Keratinocyte (primary cell): ENCODE data around the gene CRLF3. TPM values are rescaled to one million over a fixed set of nuclear protein-coding genes. Genes with fewer than 3 reads are reported as not detected.

Source experiments
- DNase-seq: peaks from one replicate; pipeline ENCODE4 v3.0.0-alpha.2; 2011; ENCODE audit warnings: low read depth, missing footprints, low spot score
- FAIRE-seq: peaks from 2 replicates; lab custom pipeline; 2011; peaks lifted over from hg19 to GRCh38; lab: Jason Lieb, UNC
- H2AFZ ChIP-seq: 2 replicates; pipeline ENCODE4 v1.6.0; 2012; ENCODE audit warnings: low read length, control low read depth, inconsistent platforms; ENCODE audit not compliant: control insufficient read depth
- H3K27ac ChIP-seq: 2 replicates; pipeline ENCODE4 v1.5.1; 2011; ENCODE audit warnings: low read length; ENCODE audit not compliant: control insufficient read depth, insufficient read depth
- H3K27me3 ChIP-seq: 3 replicates; pipeline ENCODE4 v1.6.0; 2011; ENCODE audit warnings: low read length; ENCODE audit not compliant: control insufficient read depth, insufficient read depth; ENCODE audit errors: extremely low read depth
- H3K36me3 ChIP-seq, 2 experiments: 2 replicates in 1 of 2; 3 replicates in 1 of 2; pipeline ENCODE4 v1.5.1; 2011; ENCODE audit warnings: low read length in 2 of 2, mild to moderate bottlenecking in 1 of 2; ENCODE audit not compliant: control insufficient read depth in 2 of 2, insufficient read depth in 2 of 2; ENCODE audit errors: extremely low read depth in 1 of 2
- H3K4me1 ChIP-seq: 3 replicates; pipeline ENCODE4 v1.5.1; 2011; ENCODE audit warnings: low read length; ENCODE audit not compliant: control insufficient read depth, insufficient read depth; ENCODE audit errors: extremely low read depth
- H3K4me2 ChIP-seq: 3 replicates; pipeline ENCODE4 v1.6.0; 2011; ENCODE audit warnings: low read depth, low read length; ENCODE audit not compliant: control insufficient read depth, insufficient read depth; ENCODE audit errors: extremely low read depth
- H3K4me3 ChIP-seq, 3 experiments: fragments of 200-600 bp in 1 of 3; sonication (generic) in 1 of 3; 2 replicates in 2 of 3; 3 replicates in 1 of 3; pipeline ENCODE4 v1.5.1; 2011 to 2016; ENCODE audit warnings: low read length in 3 of 3, mild to moderate bottlenecking in 3 of 3, control low read depth in 2 of 3, inconsistent platforms in 1 of 3, low read depth in 1 of 3, mixed read lengths in 1 of 3, mixed run types in 1 of 3, moderate library complexity in 1 of 3; ENCODE audit not compliant: control insufficient read depth in 2 of 3, insufficient read depth in 2 of 3; ENCODE audit errors: extremely low read depth in 1 of 3
- H3K79me2 ChIP-seq: 2 replicates; pipeline ENCODE4 v1.6.0; 2012; ENCODE audit warnings: low read length; ENCODE audit not compliant: control insufficient read depth, insufficient read depth
- H3K9ac ChIP-seq: 3 replicates; pipeline ENCODE4 v1.6.0; 2011; ENCODE audit warnings: low read length; ENCODE audit not compliant: control insufficient read depth, insufficient read depth; ENCODE audit errors: extremely low read depth
- H3K9me1 ChIP-seq: 3 replicates; pipeline ENCODE4 v1.6.0; 2011; ENCODE audit warnings: low read length; ENCODE audit not compliant: control insufficient read depth, insufficient read depth; ENCODE audit errors: extremely low read depth
- H3K9me3 ChIP-seq: 2 replicates; pipeline ENCODE4 v1.5.1; 2012; ENCODE audit warnings: low read depth, low read length; ENCODE audit not compliant: control insufficient read depth
- H4K20me1 ChIP-seq: 3 replicates; pipeline ENCODE4 v1.6.0; 2011; ENCODE audit warnings: low read length; ENCODE audit not compliant: control insufficient read depth, insufficient read depth; ENCODE audit errors: extremely low read depth
- CTCF ChIP-seq, 3 experiments: IDR thresholded peaks in 1 of 3; conservative IDR thresholded peaks in 1 of 3; optimal IDR thresholded peaks in 1 of 3; 2 replicates in 2 of 3; 3 replicates in 1 of 3; pipeline versions ENCODE3 to v1.5.1; 2011; ENCODE audit warnings: low read length in 3 of 3, mild to moderate bottlenecking in 3 of 3, moderate library complexity in 2 of 3, control low read depth in 1 of 3, inconsistent platforms in 1 of 3; ENCODE audit not compliant: insufficient read depth in 2 of 3; ENCODE audit errors: extremely low read depth in 1 of 3
- EZH2 ChIP-seq: IDR thresholded peaks from one replicate; pipeline ENCODE4 v1.6.1; 2012; ENCODE audit warnings: inconsistent platforms, mild to moderate bottlenecking, low read length, moderate library complexity
- dilution Hi-C: fragments of 300-500 bp; cut with MboI; formaldehyde crosslinking; loops from one replicate; pipeline ENCODE4 v1.7.0; 2020; ENCODE audit warnings: low sequenced_read_pairs; ENCODE audit not compliant: extremely low pct_ligation_motif_present
- polyA plus RNA-seq, 5 experiments: library from polyadenylated mRNA; depleted of rRNA in 3 of 5; stranded (reverse) in 3 of 5; stranded (forward) in 1 of 5; unstranded in 1 of 5; fragments of >200 nt; gene quantifications; 1 replicate in 1 of 5; 2 replicates in 3 of 5; 3 replicates in 1 of 5; pipeline versions ENCODE4 v1.2.1 to v1.2.3, GENCODE V29; 2011 to 2012; ENCODE audit warnings: missing spikeins in 2 of 5, low read depth in 1 of 5, low replicate concordance in 1 of 5

Gene CRLF3
- polyA plus RNA-seq, 1 donor (not counting 4 experiments of a cell fraction or from before 2014, with no cell fraction given) = 22.4 TPM

GRCh38 chr17:30812218-30813177, 12.0 kb downstream of the CRLF3 start:
- dilution Hi-C loops = no loop called here
- Histone ChIP-seq H3K4me3 (peak overlapping the region in 1 of 3 experiments; percentile 22), H3K79me2 (peaks cover 74% of the 10 kb centered on the region), H4K20me1 (no peaks in the 10 kb centered on the region), H3K4me2 (peak overlapping the region; percentile 18), H3K4me1 (peaks cover 22% of the 10 kb centered on the region), H3K27me3 (no peaks in the 10 kb centered on the region), H3K9me3 (no peaks in the 10 kb centered on the region), H2AFZ (no peak overlapping the region), H3K27ac (peak overlapping the region; percentile 76), H3K9ac (peak overlapping the region; percentile 20), H3K9me1 (no peaks in the 10 kb centered on the region), H3K36me3 (peaks cover 2 to 4% of the 10 kb centered on the region in 2 experiments)
- TF ChIP-seq EZH2 (no peak), CTCF (optimal IDR thresholded peaks at IDR 0.05 in 1 of 3, IDR thresholded peaks at IDR 0.05 in 1 of 3, conservative IDR thresholded peaks at IDR 0.05 in 1 of 3; ENCODE audit: extremely low read depth in 1 of 3, insufficient read depth in 2 of 3, low read length in 3 of 3) (no peak)
- FAIRE-seq (peak; percentile 71), DNase-seq (peak; percentile 44)

GRCh38 chr17:30809867-30810266, 14.6 kb downstream of the CRLF3 start:
- H4K20me1 ChIP-seq = no peaks in the 10 kb centered on the region
- peaks cover 2 to 4% of the 10 kb centered on the region in 2 experiments for H3K36me3 ChIP-seq
- peaks cover 68% of the 10 kb centered on the region for H3K79me2 ChIP-seq
- no peaks in the 10 kb centered on the region for H3K9me1 ChIP-seq
- no peak overlapping the region for H3K9ac ChIP-seq
- FAIRE-seq = no peak
- TF ChIP-seq EZH2 (no peak), CTCF (optimal IDR thresholded peaks at IDR 0.05 in 1 of 3, IDR thresholded peaks at IDR 0.05 in 1 of 3, conservative IDR thresholded peaks at IDR 0.05 in 1 of 3; ENCODE audit: extremely low read depth in 1 of 3, insufficient read depth in 2 of 3, low read length in 3 of 3) (no peak)
- H3K9me3 ChIP-seq = no peaks in the 10 kb centered on the region
- H3K4me1 ChIP-seq = peaks cover 22% of the 10 kb centered on the region
- no peak overlapping the region for H3K4me3 ChIP-seq
- H3K27ac ChIP-seq = no peak overlapping the region
- no peak overlapping the region for H2AFZ ChIP-seq
- H3K4me2 ChIP-seq = no peak overlapping the region
- DNase-seq = no peak
- no peaks in the 10 kb centered on the region for H3K27me3 ChIP-seq
- dilution Hi-C loops = no loop called here
